Prostate gland (tissue), 2 donors: Measurements from ENCODE around the gene SIDT2.

Experiments used
- POLR2A ChIP-seq: fragments of 450-650 bp; IDR thresholded peaks from one replicate; pipeline ENCODE4 v1.6.1; 2016; ENCODE audit warnings: antibody characterized with exemption, mild to moderate bottlenecking
- TF ChIP-seq, protein P1 (sequence below), 4 experiments: fragments of 200-600 bp in 2 of 4; fragments of 450-650 bp in 2 of 4; sonication (generic) in 2 of 4; IDR thresholded peaks; 1 replicate in 3 of 4; 2 replicates in 1 of 4; pipeline ENCODE4 v1.5.1; 2016 to 2019; ENCODE audit warnings: antibody characterized with exemption in 4 of 4, mild to moderate bottlenecking in 2 of 4, moderate library complexity in 2 of 4

GRCh38 chr11:117230999-117231841 lies 52.7 kb downstream of the SIDT2 start:
- TF ChIP-seq, protein P1, sequence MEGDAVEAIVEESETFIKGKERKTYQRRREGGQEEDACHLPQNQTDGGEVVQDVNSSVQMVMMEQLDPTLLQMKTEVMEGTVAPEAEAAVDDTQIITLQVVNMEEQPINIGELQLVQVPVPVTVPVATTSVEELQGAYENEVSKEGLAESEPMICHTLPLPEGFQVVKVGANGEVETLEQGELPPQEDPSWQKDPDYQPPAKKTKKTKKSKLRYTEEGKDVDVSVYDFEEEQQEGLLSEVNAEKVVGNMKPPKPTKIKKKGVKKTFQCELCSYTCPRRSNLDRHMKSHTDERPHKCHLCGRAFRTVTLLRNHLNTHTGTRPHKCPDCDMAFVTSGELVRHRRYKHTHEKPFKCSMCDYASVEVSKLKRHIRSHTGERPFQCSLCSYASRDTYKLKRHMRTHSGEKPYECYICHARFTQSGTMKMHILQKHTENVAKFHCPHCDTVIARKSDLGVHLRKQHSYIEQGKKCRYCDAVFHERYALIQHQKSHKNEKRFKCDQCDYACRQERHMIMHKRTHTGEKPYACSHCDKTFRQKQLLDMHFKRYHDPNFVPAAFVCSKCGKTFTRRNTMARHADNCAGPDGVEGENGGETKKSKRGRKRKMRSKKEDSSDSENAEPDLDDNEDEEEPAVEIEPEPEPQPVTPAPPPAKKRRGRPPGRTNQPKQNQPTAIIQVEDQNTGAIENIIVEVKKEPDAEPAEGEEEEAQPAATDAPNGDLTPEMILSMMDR (IDR thresholded peaks at IDR 0.05) = no peak
- TF ChIP-seq POLR2A = no peak
